OCI-LY1 (cell line): ENCODE measurements around the gene SLC25A29.

Experiments used
- H2AFZ ChIP-seq: fragments of 200-600 bp; sonication (generic), shearing (Covaris generic); 2 replicates; pipeline ENCODE4 v1.6.0; 2014; ENCODE audit warnings: antibody characterized with exemption, mild to moderate bottlenecking, low read length
- H3F3A ChIP-seq: fragments of 200-600 bp; sonication (generic), shearing (Covaris generic); 2 replicates; pipeline ENCODE4 v1.6.0; 2014; ENCODE audit warnings: mild to moderate bottlenecking, antibody characterized with exemption, low read length, moderate library complexity; ENCODE audit not compliant: insufficient read depth
- H3K27ac ChIP-seq: fragments of 200-600 bp; sonication (generic); 2 replicates; pipeline ENCODE4 v1.5.1; 2014; ENCODE audit warnings: low read length, mixed run types, mild to moderate bottlenecking, low read depth; ENCODE audit not compliant: poor library complexity, severe bottlenecking
- H3K27me3 ChIP-seq: fragments of 200-600 bp; sonication (generic); 2 replicates; pipeline ENCODE4 v1.6.0; 2014; ENCODE audit warnings: antibody characterized with exemption, mild to moderate bottlenecking, low read length, moderate library complexity; ENCODE audit not compliant: insufficient read depth
- H3K36me3 ChIP-seq: fragments of 200-600 bp; sonication (generic); 2 replicates; pipeline ENCODE4 v1.6.1; 2014; ENCODE audit warnings: mild to moderate bottlenecking, antibody characterized with exemption, low read length, moderate library complexity, mixed read lengths; ENCODE audit not compliant: insufficient read depth
- H3K4me1 ChIP-seq: fragments of 200-600 bp; sonication (generic); 2 replicates; pipeline ENCODE4 v1.5.1; 2014; ENCODE audit warnings: mild to moderate bottlenecking, low read length, moderate library complexity; ENCODE audit not compliant: insufficient read depth, severe bottlenecking
- H3K4me2 ChIP-seq: fragments of 200-600 bp; sonication (generic), shearing (Covaris generic); 2 replicates; pipeline ENCODE4 v1.6.1; 2014; ENCODE audit warnings: low read length
- H3K4me3 ChIP-seq: fragments of 200-600 bp; sonication (generic); 2 replicates; pipeline ENCODE4 v1.5.1; 2014; ENCODE audit warnings: low read length, low read depth, mild to moderate bottlenecking, mixed read lengths; ENCODE audit not compliant: poor library complexity, severe bottlenecking
- H3K79me2 ChIP-seq: fragments of 200-600 bp; shearing (Covaris generic); 2 replicates; pipeline ENCODE4 v1.6.1; 2016; ENCODE audit warnings: mixed run types, low read length, mixed read lengths; ENCODE audit not compliant: insufficient read depth
- H3K9ac ChIP-seq: fragments of 200-600 bp; sonication (generic), shearing (Covaris generic); 2 replicates; pipeline ENCODE4 v1.6.1; 2014; ENCODE audit warnings: mild to moderate bottlenecking, low read length, mixed read lengths
- H3K9me2 ChIP-seq: fragments of 200-600 bp; sonication (generic), shearing (Covaris generic); 2 replicates; pipeline ENCODE4 v1.6.1; 2014; ENCODE audit warnings: low read depth, mild to moderate bottlenecking, low read length, mixed read lengths
- H3K9me3 ChIP-seq: fragments of 200-600 bp; shearing (Covaris generic); 2 replicates; pipeline ENCODE4 v1.6.1; 2014; ENCODE audit warnings: low read length, mixed read lengths
- H4K20me1 ChIP-seq: fragments of 200-600 bp; sonication (generic), shearing (Covaris generic); 2 replicates; pipeline ENCODE4 v1.6.0; 2016; ENCODE audit warnings: mild to moderate bottlenecking, low read length; ENCODE audit not compliant: insufficient read depth
- CTCF ChIP-seq: fragments of 200-600 bp; sonication (generic), shearing (Covaris generic); IDR thresholded peaks from 2 replicates; pipeline ENCODE4 v1.5.1; 2017; ENCODE audit warnings: mild to moderate bottlenecking, antibody characterized with exemption, low read length, moderate library complexity, mixed read lengths
- EZH2 ChIP-seq: fragments of 200-600 bp; sonication (generic), shearing (Covaris generic); IDR thresholded peaks from 2 replicates; pipeline ENCODE4 v1.8.0; 2017; ENCODE audit warnings: borderline replicate concordance, mixed run types, mild to moderate bottlenecking, antibody characterized with exemption, low read length, moderate library complexity, mixed read lengths

The SLC25A29 gene

GRCh38 chr14:100243020-100243419 is 63.2 kb downstream of the SLC25A29 start:
- no peaks in the 10 kb centered on the region for H3K9me2 ChIP-seq
- no peak overlapping the region for H2AFZ ChIP-seq
- peak overlapping the region; percentile 49 for H3K27ac ChIP-seq
- peaks cover 81% of the 10 kb centered on the region for H3K79me2 ChIP-seq
- H3F3A ChIP-seq = no peaks in the 10 kb centered on the region
- H3K4me3 ChIP-seq = peak overlapping the region; percentile 81
- H3K4me2 ChIP-seq = peak overlapping the region; percentile 68
- H3K27me3 ChIP-seq = no peaks in the 10 kb centered on the region
- H4K20me1 ChIP-seq = peaks cover 9% of the 10 kb centered on the region; the same call in 1 of the 2 replicates
- TF ChIP-seq CTCF = no peak
- no peak for TF ChIP-seq EZH2
- peak overlapping the region; percentile 36; the same call in 1 of the 2 replicates for H3K9ac ChIP-seq
- H3K36me3 ChIP-seq = peaks cover 52% of the 10 kb centered on the region
- H3K4me1 ChIP-seq = peaks cover 67% of the 10 kb centered on the region
- H3K9me3 ChIP-seq = no peaks in the 10 kb centered on the region

GRCh38 chr14:100241279-100241678 is 65.0 kb downstream of the SLC25A29 start:
- Histone ChIP-seq H3K9me3 (no peaks in the 10 kb centered on the region), H2AFZ (no peak overlapping the region), H3K4me1 (peaks cover 68% of the 10 kb centered on the region), H3K79me2 (peaks cover 82% of the 10 kb centered on the region), H3K4me2 (peak overlapping the region; percentile 92), H3K4me3 (peak overlapping the region; percentile 81), H3K9ac (peak overlapping the region; percentile 86), H3K27ac (peak overlapping the region; percentile 62), H3K27me3 (no peaks in the 10 kb centered on the region), H3K9me2 (no peaks in the 10 kb centered on the region), H3F3A (no peaks in the 10 kb centered on the region), H4K20me1 (peaks cover 5% of the 10 kb centered on the region; the same call in 1 of the 2 replicates), H3K36me3 (peaks cover 39% of the 10 kb centered on the region)
- no peak for TF ChIP-seq EZH2
- TF ChIP-seq CTCF = no peak
